GM12878 (cell line): Measurements from ENCODE around the gene PI4KB. TPM values are rescaled to one million over a fixed set of nuclear protein-coding genes. Genes with fewer than 3 reads are reported as not detected.

Source experiments
- ATAC-seq: fragments of 200-7000 bp; cut with Tn5 transposase; 3 replicates; pipeline ENCODE4 v1.9.1; 2020; ENCODE audit warnings: mild to moderate bottlenecking, moderate library complexity
- BruUV-seq: library from RNA; stranded (reverse); fragments of 400-500 nt; replicated peaks from 2 replicates; lab custom pipeline; 2021; lab: Mats Ljungman, UMichigan
- CTCF ChIA-PET: fragments of 300-600 bp; sonication (Branson Sonifier 250); formaldehyde crosslinking; extraction: SDS; loops from one replicate; lab custom pipeline; 2021; ENCODE audit warnings: inconsistent platforms; lab: Yijun Ruan, JAX
- POLR2A ChIA-PET: fragments of 350-600 bp; formaldehyde crosslinking; extraction: SDS; loops from one replicate; lab custom pipeline; 2021; ENCODE audit warnings: inconsistent platforms; lab: Charles Lee
- RAD21 ChIA-PET: fragments of 300-600 bp; sonication (Branson Sonifier 250); formaldehyde crosslinking; loops from one replicate; lab custom pipeline; 2023; ENCODE audit warnings: antibody characterized with exemption; ENCODE audit not compliant: unreplicated experiment; lab: Charles Lee
- SMC1A ChIA-PET: fragments of 300-600 bp; sonication (Branson Sonifier 250); formaldehyde crosslinking; loops from one replicate; lab custom pipeline; 2023; ENCODE audit not compliant: unreplicated experiment, uncharacterized antibody; lab: Charles Lee
- DNase-seq: peaks from one replicate; pipeline ENCODE4 v3.0.0-alpha.2; 2011; ENCODE audit warnings: low read depth, low spot score
- FAIRE-seq: peaks from 3 replicates; lab custom pipeline; 2011; peaks lifted over from hg19 to GRCh38; lab: Jason Lieb, UNC
- H2AFZ ChIP-seq: 2 replicates; pipeline ENCODE4 v1.6.0; 2011; ENCODE audit warnings: low read depth, low read length, control low read depth; ENCODE audit not compliant: control insufficient read depth
- H3K27ac ChIP-seq: 2 replicates; pipeline ENCODE4 v1.5.1; 2011; ENCODE audit warnings: control low read depth; ENCODE audit not compliant: control insufficient read depth, insufficient read depth
- H3K27me3 ChIP-seq, 2 experiments: replicated peaks in 1 of 2; 2 replicates each; pipeline versions ENCODE4 v1.6.0 to v1.6.1; 2011; ENCODE audit warnings: low read length in 1 of 2; ENCODE audit not compliant: control insufficient read depth in 2 of 2, insufficient read depth in 2 of 2
- H3K36me3 ChIP-seq, 2 experiments: 2 replicates each; pipeline ENCODE4 v1.5.1; 2011; ENCODE audit warnings: low read length in 1 of 2; ENCODE audit not compliant: control insufficient read depth in 2 of 2, insufficient read depth in 2 of 2
- H3K4me1 ChIP-seq: 2 replicates; pipeline ENCODE4 v1.6.1; 2011; ENCODE audit warnings: mild to moderate bottlenecking, low read length, moderate library complexity, mixed read lengths; ENCODE audit not compliant: control insufficient read depth, insufficient read depth
- H3K4me2 ChIP-seq: 2 replicates; pipeline ENCODE4 v1.6.0; 2011; ENCODE audit warnings: control low read depth; ENCODE audit not compliant: control insufficient read depth, insufficient read depth
- H3K4me3 ChIP-seq: fragments of 200-600 bp; sonication (generic); 2 replicates; pipeline ENCODE4 v1.5.1; 2016
- H3K79me2 ChIP-seq: 2 replicates; pipeline ENCODE4 v1.6.0; 2011; ENCODE audit warnings: low read length; ENCODE audit not compliant: control insufficient read depth, insufficient read depth
- H3K9ac ChIP-seq: 2 replicates; pipeline ENCODE4 v1.8.0; 2011; ENCODE audit warnings: low read length, control low read depth, mixed read lengths; ENCODE audit not compliant: control insufficient read depth, insufficient read depth
- H3K9me3 ChIP-seq: replicated peaks from 3 replicates; pipeline ENCODE4 v1.5.1; 2011; ENCODE audit warnings: mild to moderate bottlenecking, low read length; ENCODE audit not compliant: control insufficient read depth, insufficient read depth
- H4K20me1 ChIP-seq: 2 replicates; pipeline ENCODE4 v1.6.0; 2011; ENCODE audit not compliant: control insufficient read depth, insufficient read depth
- BHLHE40 ChIP-seq, 2 experiments: fragments of 450-650 bp in 1 of 2; IDR thresholded peaks; 2 replicates each; pipeline ENCODE4 v1.6.1; 2011 to 2017; ENCODE audit warnings: low read depth in 2 of 2, borderline replicate concordance in 1 of 2, improper control_type of control experiment in 1 of 2, low read length in 1 of 2, mild to moderate bottlenecking in 1 of 2
- BRCA1 ChIP-seq: IDR thresholded peaks from 2 replicates; pipeline ENCODE4 v1.6.1; 2011; ENCODE audit warnings: low read depth, low read length, improper control_type of control experiment
- CBFB ChIP-seq: IDR thresholded peaks from 2 replicates; pipeline ENCODE4 v1.6.1; 2016; ENCODE audit warnings: antibody characterized with exemption, low read depth
- CREB1 ChIP-seq: IDR thresholded peaks from 2 replicates; pipeline ENCODE4 v1.6.1; 2012; ENCODE audit warnings: low read depth, mild to moderate bottlenecking, inconsistent platforms
- EGR1 ChIP-seq, 2 experiments: IDR thresholded peaks; 1 replicate in 1 of 2; 2 replicates in 1 of 2; pipeline ENCODE4 v1.6.1; 2011 to 2012; ENCODE audit warnings: low read depth in 2 of 2, low read length in 2 of 2, borderline replicate concordance in 1 of 2, mild to moderate bottlenecking in 1 of 2, moderate library complexity in 1 of 2
- ESRRA ChIP-seq: IDR thresholded peaks from 2 replicates; pipeline ENCODE4 v1.6.1; 2012; ENCODE audit warnings: mild to moderate bottlenecking, low read length, improper control_type of control experiment
- POLR2A ChIP-seq: IDR thresholded peaks from 2 replicates; pipeline ENCODE4 v1.6.1; 2011; ENCODE audit warnings: low read depth, mild to moderate bottlenecking, low read length
- POU2F2 ChIP-seq: IDR thresholded peaks from 3 replicates; pipeline ENCODE4 v1.6.1; 2011; ENCODE audit warnings: low read depth, mild to moderate bottlenecking, low read length, borderline replicate concordance
- RBBP5 ChIP-seq: fragments of 200-600 bp; sonication (generic); conservative IDR thresholded peaks from 2 replicates; pipeline ENCODE4 v1.6.1; 2016
- TCF7 ChIP-seq: IDR thresholded peaks from 2 replicates; pipeline ENCODE4 v1.6.1; 2014; ENCODE audit warnings: antibody characterized with exemption, borderline replicate concordance
- YY1 ChIP-seq: IDR thresholded peaks from 2 replicates; pipeline ENCODE4 v1.6.1; 2011; ENCODE audit warnings: low read depth, mild to moderate bottlenecking, low read length
- ZNF592 ChIP-seq: fragments of 450-650 bp; IDR thresholded peaks from 2 replicates; pipeline ENCODE4 v1.6.1; 2017; ENCODE audit warnings: mild to moderate bottlenecking, moderate library complexity
- WGBS: methylation state at CpG from one replicate; pipeline ENCODE4 v1.1.6; 2016; ENCODE audit warnings: low lambda C conversion rate; ENCODE audit not compliant: insufficient replicate concordance, insufficient coverage; ENCODE audit errors: missing lambda C conversion rate; 5-methylcytosine and 5-hydroxymethylcytosine counted together
- in situ Hi-C: fragments of 300-500 bp; cut with MboI; formaldehyde crosslinking; loops from 9 replicates; pipeline ENCODE4 v1.14.3; 2018; ENCODE audit warnings: mixed read lengths
- intact Hi-C: fragments of 100-400 bp; cut with micrococcal nuclease; formaldehyde crosslinking; loops from one replicate; pipeline ENCODE4 v1.14.2; 2022; ENCODE audit not compliant: unreplicated experiment
- polyA plus RNA-seq, 11 experiments: library from polyadenylated mRNA; depleted of rRNA in 4 of 11; unstranded in 6 of 11; stranded (reverse) in 5 of 11; fragments of >200 nt; fragmentation: Nextera tagmentation in 4 of 11; fragmentation: Illumina TruSeq in 1 of 11; extraction: Ambion mirVana in 4 of 11; extraction: Trizol in 1 of 11; gene quantifications; 1 replicate in 1 of 11; 2 replicates in 10 of 11; pipeline versions ENCODE4 v1.2.1 to v1.2.3, GENCODE V29; 2011 to 2016; ENCODE audit warnings: inconsistent platforms in 2 of 11, missing spikeins in 2 of 11, low read depth in 1 of 11
- total RNA-seq, 4 experiments: library from RNA; depleted of rRNA in 3 of 4; stranded (reverse); fragments of >200 nt in 3 of 4; fragmentation: Illumina TruSeq in 1 of 4; extraction: Trizol in 1 of 4; gene quantifications; 2 replicates each; pipeline versions ENCODE4 v1.2.1 to v1.2.3, GENCODE V29; 2013 to 2021
- TF ChIP-seq, protein P1 (sequence below): fragments of 450-650 bp; IDR thresholded peaks from 2 replicates; pipeline ENCODE4 v1.6.1; 2017; ENCODE audit warnings: antibody characterized with exemption, mild to moderate bottlenecking, moderate library complexity

Gene PI4KB
- total and polyA plus RNA-seq, 10 of the 15 experiments (the other 5 are each of a cell fraction or from before 2014, with no cell fraction given) = 3.3 to 88.3 (median 51.7) TPM

DNA sequence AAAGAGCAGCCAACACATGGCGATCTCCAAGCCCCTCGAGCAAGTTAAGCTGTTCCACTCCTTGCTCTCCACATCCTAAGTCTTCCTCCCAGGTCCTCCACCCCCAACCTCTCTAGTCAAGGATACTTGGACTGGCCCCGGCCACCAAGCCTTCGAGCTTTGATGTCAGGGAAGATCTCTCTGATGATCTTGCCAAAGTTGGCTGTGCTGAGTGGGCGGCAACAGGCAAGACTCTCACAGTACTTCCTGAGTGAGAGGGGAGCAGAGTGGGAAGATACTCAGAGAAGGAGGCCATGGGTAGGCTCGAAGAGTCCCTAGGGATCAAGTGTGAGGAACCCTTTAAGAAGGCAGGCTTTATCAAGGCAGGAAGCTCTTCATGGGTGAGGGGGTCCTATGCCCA lies 17.1 kb upstream of the PI4KB start:
- POLR2A ChIA-PET = interaction anchor here (0.6 to 10.9 kb wide), 9 partner anchors 13 to 94 kb away, joined by 3 to 110 read pairs (median 3); partner anchors contain the start of genes PI4KB and PSMB4
- in situ Hi-C loops = loop anchor here (5.0 kb wide), 1 partner anchor 152 kb away; the partner anchor contains the start of gene VPS72

More for the DNA sequence above, 17.1 kb upstream of the PI4KB start:
- H3K4me1 ChIP-seq = peaks cover 7% of the 10 kb centered on the region
- H2AFZ ChIP-seq = no peak overlapping the region
- H3K4me2 ChIP-seq = peak overlapping the region; percentile 56
- no peaks in the 10 kb centered on the region for H3K27me3 ChIP-seq
- H3K9me3 ChIP-seq = no peaks in the 10 kb centered on the region
- peaks cover 14 to 19% of the 10 kb centered on the region in 2 experiments for H3K36me3 ChIP-seq
- H3K79me2 ChIP-seq = peaks cover 23% of the 10 kb centered on the region
- ATAC-seq (no peak), FAIRE-seq (no peak), DNase-seq (no peak)
- H3K27ac ChIP-seq = peak overlapping the region; percentile 39
- ChIA-PET CTCF (interaction anchor here (0.9 to 8.9 kb wide), 10 partner anchors 10 to 100 kb away, joined by 3 to 164 read pairs (median 5); partner anchors contain the start of genes PI4KB, PSMB4, PSMD4 and SELENBP1), SMC1A (interaction anchor here (0.8 to 2.4 kb wide), 7 partner anchors 14 to 56 kb away, joined by 3 to 16 read pairs (median 5); no protein-coding TSS in a partner anchor), RAD21 (interaction anchor here (1.2 to 2.0 kb wide), 4 partner anchors 17 to 63 kb away, joined by 3 to 6 read pairs (median 4); partner anchors contain the start of genes PI4KB and PSMB4)
- no peak overlapping the region for H3K9ac ChIP-seq
- BruUV-seq = TSS peak; percentile 0
- no peaks in the 10 kb centered on the region for H4K20me1 ChIP-seq
- WGBS = 78% methylated on average over 6 of the region's 6 CpGs
- no peak for TF ChIP-seq CBFB
- TF ChIP-seq ESRRA = no peak
- TF ChIP-seq YY1 = no peak
- TF ChIP-seq POLR2A = peak; percentile 23; the same call in 1 of the 2 replicates
- no peak for TF ChIP-seq CREB1
- no peak for TF ChIP-seq RBBP5
- TF ChIP-seq, protein P1, sequence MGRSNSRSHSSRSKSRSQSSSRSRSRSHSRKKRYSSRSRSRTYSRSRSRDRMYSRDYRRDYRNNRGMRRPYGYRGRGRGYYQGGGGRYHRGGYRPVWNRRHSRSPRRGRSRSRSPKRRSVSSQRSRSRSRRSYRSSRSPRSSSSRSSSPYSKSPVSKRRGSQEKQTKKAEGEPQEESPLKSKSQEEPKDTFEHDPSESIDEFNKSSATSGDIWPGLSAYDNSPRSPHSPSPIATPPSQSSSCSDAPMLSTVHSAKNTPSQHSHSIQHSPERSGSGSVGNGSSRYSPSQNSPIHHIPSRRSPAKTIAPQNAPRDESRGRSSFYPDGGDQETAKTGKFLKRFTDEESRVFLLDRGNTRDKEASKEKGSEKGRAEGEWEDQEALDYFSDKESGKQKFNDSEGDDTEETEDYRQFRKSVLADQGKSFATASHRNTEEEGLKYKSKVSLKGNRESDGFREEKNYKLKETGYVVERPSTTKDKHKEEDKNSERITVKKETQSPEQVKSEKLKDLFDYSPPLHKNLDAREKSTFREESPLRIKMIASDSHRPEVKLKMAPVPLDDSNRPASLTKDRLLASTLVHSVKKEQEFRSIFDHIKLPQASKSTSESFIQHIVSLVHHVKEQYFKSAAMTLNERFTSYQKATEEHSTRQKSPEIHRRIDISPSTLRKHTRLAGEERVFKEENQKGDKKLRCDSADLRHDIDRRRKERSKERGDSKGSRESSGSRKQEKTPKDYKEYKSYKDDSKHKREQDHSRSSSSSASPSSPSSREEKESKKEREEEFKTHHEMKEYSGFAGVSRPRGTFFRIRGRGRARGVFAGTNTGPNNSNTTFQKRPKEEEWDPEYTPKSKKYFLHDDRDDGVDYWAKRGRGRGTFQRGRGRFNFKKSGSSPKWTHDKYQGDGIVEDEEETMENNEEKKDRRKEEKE = no peak
- no peak for TF ChIP-seq TCF7
- no peak for TF ChIP-seq POU2F2
- TF ChIP-seq ZNF592 = no peak
- 0 out of 3 replicates have a peak, but pooled peaks of 1 of the 2 experiments have one; percentile 35 for TF ChIP-seq EGR1 (IDR thresholded peaks at IDR 0.05; ENCODE audit: borderline replicate concordance in 1 of 2, low read depth in 2 of 2, low read length in 2 of 2)
- TF ChIP-seq BHLHE40 (IDR thresholded peaks at IDR 0.05; ENCODE audit: borderline replicate concordance in 1 of 2, low read depth in 2 of 2, low read length in 1 of 2) = no peak
- no peak for TF ChIP-seq BRCA1
- intact Hi-C loops = no loop called here
- H3K4me3 ChIP-seq = peak overlapping the region; percentile 63; the same call in 1 of the 2 replicates
